HG02588 (cell line): ENCODE data around the gene SMAD7.

ENCODE experiments used
- ATAC-seq: cut with Tn5 transposase; IDR thresholded peaks from one replicate; pipeline ENCODE4 v1.9.1; 2021; ENCODE audit warnings: mild to moderate bottlenecking, moderate library complexity; ENCODE audit not compliant: unreplicated experiment

The SMAD7 gene, protein sequence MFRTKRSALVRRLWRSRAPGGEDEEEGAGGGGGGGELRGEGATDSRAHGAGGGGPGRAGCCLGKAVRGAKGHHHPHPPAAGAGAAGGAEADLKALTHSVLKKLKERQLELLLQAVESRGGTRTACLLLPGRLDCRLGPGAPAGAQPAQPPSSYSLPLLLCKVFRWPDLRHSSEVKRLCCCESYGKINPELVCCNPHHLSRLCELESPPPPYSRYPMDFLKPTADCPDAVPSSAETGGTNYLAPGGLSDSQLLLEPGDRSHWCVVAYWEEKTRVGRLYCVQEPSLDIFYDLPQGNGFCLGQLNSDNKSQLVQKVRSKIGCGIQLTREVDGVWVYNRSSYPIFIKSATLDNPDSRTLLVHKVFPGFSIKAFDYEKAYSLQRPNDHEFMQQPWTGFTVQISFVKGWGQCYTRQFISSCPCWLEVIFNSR

DNA sequence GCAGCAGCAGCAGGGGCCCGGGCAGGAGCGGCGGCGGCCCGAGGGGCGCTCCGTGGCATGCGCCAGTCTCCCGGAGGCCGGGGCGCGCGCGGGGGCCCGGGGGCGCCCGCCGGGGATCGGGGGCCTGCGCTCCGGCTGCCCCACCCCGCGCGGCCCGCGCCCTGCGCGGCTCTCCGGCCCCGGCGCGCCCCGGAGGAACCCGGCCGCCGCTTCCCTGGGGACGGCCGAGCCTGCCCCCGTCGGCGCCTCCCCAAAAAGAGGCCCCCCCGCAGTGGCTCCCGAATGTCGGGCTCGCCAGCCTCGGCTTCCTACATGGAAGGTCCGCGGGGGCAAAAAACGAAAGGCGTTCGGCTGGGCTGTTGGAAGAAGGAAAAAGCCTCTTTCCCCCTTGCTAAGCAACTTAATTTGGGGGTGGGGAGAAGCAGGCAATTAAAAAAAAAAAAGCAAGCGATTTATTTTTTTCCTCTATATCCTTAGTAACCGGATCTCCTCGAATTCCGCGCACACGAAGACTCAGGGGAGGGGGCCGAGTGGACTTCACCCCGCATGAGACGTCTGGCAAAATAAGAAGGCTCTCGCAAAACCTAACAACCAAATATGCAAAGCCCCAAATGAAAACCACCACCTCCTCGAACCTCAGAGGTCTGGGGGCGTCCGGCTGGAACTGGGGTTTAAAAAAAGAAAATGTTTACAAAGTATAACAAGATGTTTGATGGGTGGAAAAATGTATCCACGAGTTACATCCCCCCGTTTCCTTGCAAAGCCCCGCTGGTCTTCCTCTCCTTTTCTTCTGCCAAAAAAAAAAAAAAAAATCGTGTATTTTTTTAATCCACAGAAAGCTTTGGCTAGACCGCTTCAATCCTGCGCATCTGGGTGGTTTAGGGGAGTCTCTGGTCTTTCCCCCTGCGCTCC is at the start of gene SMAD7:
Gene SMAD7, minus strand, starts transcription at position 430 of the 912 bp plus-strand sequence. CDS start 541 bp downstream, outside the sequence.
- no peak for ATAC-seq

DNA sequence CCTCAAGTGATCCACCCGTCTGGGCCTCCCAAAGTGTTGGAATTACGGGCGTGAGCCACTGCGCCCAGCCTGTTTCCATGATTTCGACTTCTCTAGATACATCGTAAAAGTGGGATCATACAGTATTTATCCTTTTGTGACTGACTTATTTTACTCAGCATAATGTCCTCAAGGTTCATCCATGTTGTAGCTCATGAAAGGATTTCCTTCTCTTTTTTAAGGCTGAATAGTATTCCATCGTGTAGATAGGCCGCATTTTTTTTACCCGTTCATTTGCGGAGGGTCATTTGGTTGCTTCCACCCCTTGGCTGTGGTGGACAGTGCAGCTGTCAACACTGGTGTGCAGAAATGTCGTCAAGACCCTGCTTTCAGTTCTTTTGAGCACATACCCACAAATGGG is 48.8 kb upstream of the SMAD7 start:
- no peak for ATAC-seq

DNA sequence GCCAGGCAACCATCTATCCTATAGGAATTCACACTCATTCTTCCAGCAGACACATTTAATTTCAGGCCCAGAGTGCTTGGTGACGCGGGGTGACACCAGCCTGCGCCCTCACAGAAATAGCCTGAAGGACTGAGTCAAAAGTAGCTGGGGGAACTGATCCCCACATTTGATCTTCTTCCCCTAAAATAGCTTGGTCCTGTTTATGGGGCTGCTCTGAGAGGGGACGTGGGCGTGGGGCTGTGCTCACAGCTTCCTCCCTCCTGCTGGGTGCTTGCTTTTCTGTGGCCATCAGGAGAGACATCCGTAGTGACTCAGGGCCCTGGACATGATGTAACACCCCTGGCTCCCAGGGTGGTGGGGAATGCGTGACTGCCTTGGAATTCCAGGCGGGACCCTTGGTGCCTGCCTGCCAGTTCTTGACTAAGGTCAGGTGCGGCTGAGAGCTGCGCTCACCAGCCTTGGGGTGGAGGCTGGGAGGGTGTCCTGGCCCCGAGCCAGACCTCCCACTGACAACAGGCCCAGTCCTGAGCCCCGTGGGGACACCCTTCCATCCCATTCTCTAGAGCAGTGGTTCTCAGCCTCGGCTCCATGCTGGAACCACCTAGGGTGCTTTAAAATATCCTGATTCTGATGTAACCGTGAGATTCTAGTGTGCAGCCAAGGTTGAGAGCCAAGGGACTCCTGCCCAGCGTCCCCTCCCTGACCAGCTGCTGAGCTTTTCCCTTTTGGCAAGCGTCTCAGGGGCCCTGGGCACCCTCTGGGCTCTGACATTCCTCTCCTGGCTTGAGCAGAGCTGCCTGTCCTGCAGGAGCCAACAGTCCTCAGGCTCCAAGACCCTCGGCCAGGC is 47.4 kb upstream of the SMAD7 start:
- no peak for ATAC-seq

GRCh38 chr18:48997681-48997984 is 46.9 kb upstream of the SMAD7 start:
- ATAC-seq, result no peak

DNA sequence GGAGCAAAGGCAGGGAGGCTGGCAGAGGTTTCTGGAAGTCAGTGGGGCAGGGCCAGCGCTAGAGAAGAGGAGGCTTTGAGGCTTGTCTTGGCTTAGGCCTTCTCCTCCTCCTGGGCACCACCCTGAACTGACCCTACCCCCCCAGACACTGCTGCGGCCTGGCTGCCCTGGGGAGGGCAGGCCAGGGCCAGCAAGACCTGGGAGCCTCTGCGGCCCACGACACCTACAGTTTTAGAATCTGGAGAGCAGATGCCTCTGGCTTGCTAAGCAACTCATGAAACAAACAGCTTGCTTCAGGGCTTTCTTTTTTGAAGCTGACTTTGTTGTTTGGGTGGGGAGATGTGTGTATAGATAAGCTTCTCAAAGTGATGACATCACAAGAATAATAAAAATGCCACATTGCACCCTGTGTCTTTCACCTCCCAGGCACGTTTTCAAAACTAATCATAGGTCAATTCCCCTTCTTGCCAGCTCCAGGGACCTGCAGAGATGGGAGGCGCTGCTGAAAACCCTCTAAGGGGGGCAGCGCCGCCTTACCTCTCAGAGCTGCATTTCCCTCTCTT is 46.2 kb upstream of the SMAD7 start:
- no peak for ATAC-seq

- ATAC-seq, result no peak
These were observed 45.3 kb upstream of the SMAD7 start for GRCh38 chr18:48996041-48996440.

GRCh38 chr18:48994926-48995835 is 44.4 kb upstream of the SMAD7 start:
- ATAC-seq, result no peak

- no peak for ATAC-seq
These were observed 43.4 kb upstream of the SMAD7 start for GRCh38 chr18:48994044-48994651.

GRCh38 chr18:48993586-48993985 is 42.8 kb upstream of the SMAD7 start:
- no peak for ATAC-seq

DNA sequence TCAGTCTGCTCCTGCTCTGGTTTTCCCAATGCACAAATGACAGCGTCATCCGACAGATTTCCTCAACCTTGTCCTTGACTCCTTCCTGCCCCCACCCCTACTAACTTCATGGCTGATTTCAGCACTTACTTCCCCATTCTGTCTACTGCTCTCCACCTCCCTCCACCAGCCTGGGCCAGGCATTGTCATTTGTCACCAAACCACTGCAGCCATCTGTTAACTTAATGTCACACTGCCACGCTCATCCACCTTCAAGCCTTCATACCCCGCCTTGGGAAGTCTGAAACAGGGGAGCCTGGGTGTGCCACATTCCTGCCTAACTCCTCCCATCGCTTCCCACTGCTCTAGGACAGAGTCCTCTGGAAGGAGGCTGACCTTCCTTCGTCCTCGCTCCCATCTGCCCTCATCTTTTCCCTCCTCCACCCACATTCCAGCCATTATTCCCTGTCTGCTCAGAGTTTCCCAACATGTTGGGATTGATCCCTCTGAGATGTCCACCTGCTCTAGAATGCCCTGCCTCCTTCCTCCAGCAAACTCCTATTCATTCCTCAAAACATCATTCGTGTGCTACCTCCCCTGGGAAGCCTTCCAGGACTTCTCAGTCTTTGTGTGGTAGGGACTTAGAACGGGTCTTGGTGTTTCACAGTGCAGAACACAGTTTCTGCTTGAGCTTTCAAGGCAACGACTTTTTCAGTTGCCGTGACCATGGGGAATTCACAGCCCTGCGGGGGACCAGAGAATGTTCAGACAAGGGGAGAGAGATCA is 42.2 kb upstream of the SMAD7 start:
- ATAC-seq, result no peak

- ATAC-seq, result no peak
These were observed 41.4 kb upstream of the SMAD7 start for GRCh38 chr18:48992133-48992532.

GRCh38 chr18:48991676-48992075 is 40.9 kb upstream of the SMAD7 start:
- no peak for ATAC-seq

GRCh38 chr18:48991319-48991660 is 40.5 kb upstream of the SMAD7 start:
- ATAC-seq, result no peak

- ATAC-seq, result no peak
These were observed 39.9 kb upstream of the SMAD7 start for GRCh38 chr18:48990481-48991318.

GRCh38 chr18:48989304-48990303 is 38.8 kb upstream of the SMAD7 start:
- no peak for ATAC-seq

DNA sequence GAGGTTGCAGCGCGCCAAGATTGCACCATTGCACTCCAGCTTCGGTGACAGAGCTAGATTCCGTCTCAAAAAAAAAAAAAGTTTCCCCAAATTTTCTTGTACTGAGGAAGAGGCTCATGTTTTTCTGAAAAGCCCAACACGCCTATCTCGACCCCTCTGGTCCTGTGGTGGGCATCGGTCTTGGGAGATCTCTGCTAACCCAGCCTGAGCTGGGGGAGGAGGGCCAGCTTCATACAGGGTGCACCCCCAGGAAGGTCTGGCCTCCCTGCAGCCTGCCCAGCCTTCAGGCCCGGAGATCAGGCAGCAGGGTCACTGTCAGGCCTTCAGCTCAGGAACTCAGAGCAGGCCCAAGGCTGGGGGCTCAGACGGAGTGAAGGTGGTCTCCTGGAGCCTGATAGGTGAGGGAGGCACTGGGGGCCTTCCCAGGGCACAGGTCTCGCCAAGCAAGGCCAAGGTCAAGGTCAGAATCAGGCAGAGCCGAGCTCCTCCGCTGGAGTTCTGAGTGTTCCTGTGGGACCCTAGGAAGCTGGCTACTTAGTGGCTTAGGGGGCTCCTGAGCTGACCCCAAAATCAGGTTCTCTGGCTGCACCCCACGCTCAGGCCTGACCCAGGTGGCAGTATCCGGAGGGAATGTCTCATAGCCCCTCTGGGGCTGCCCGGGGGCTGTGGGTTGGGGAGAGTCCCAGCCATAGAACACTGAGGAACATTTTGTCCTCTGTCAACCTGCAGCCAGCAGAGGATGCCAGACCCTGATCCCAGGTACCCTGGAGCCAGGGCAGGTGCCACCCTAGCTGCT is 37.9 kb upstream of the SMAD7 start:
- no peak for ATAC-seq
